Fibroblast of skin of scalp (primary cell): ENCODE measurements around the gene RSBN1.
"Not testable (repeated sequence)": the region's sequence is repeated elsewhere in the genome, so short reads cannot be mapped to it uniquely, and the experiment has no call there.

Experiments used
- DNase-seq: peaks from one replicate; pipeline ENCODE4 v3.0.0-alpha.2; 2013

The RSBN1 gene

GRCh38 chr1:113780374-113781146 is 31.7 kb downstream of the RSBN1 start:
- no peak for DNase-seq

GRCh38 chr1:113779542-113779941 is 32.7 kb downstream of the RSBN1 start:
- DNase-seq, result no peak

- DNase-seq, result no peak
Observed at GRCh38 chr1:113777561-113777960, 34.7 kb downstream of the RSBN1 start.

- no peak for DNase-seq
Observed at GRCh38 chr1:113770031-113770430, 42.2 kb downstream of the RSBN1 start.

GRCh38 chr1:113769601-113769970 is 42.7 kb downstream of the RSBN1 start:
- DNase-seq, result no peak

- no peak for DNase-seq
Observed at GRCh38 chr1:113768916-113769600, 43.2 kb downstream of the RSBN1 start.

- no peak for DNase-seq
Observed at GRCh38 chr1:113765306-113766230, 46.7 kb downstream of the RSBN1 start.

- DNase-seq, result no peak
Observed at GRCh38 chr1:113763661-113764060, 48.6 kb downstream of the RSBN1 start.

- no peak for DNase-seq
Observed at GRCh38 chr1:113761937-113762336, 50.3 kb downstream of the RSBN1 start.

- no peak for DNase-seq
Observed at GRCh38 chr1:113760102-113761080, 51.9 kb downstream of the RSBN1 start.

GRCh38 chr1:113759333-113760101 is 52.8 kb downstream of the RSBN1 start, which contains the start of gene PHTF1:
TSS of gene PHTF1 (minus strand) at chr1:113759486. CDS start at chr1:113758703, 783 bp downstream.
- DNase-seq, result peak; percentile 84

- peak; percentile 51 for DNase-seq
Observed at GRCh38 chr1:113758631-113759332, 53.5 kb downstream of the RSBN1 start.

- DNase-seq, result no peak
Observed at GRCh38 chr1:113756461-113756860, 55.8 kb downstream of the RSBN1 start.

- not testable (repeated sequence) for DNase-seq
Observed at GRCh38 chr1:113753333-113753732, 58.9 kb downstream of the RSBN1 start.

GRCh38 chr1:113751516-113751915 is 60.8 kb downstream of the RSBN1 start:
- DNase-seq, result no peak

GRCh38 chr1:113751114-113751513 is 61.2 kb downstream of the RSBN1 start:
- no peak for DNase-seq

GRCh38 chr1:113749402-113749801 is 62.9 kb downstream of the RSBN1 start:
- no peak for DNase-seq

- peak; percentile 46 for DNase-seq
Observed at GRCh38 chr1:113747376-113747775, 64.9 kb downstream of the RSBN1 start.

GRCh38 chr1:113745425-113745824 is 66.9 kb downstream of the RSBN1 start:
- no peak for DNase-seq

- no peak for DNase-seq
Observed at GRCh38 chr1:113744114-113744513, 68.2 kb downstream of the RSBN1 start.
